ENCODE data around the gene METTL8.

METTL8 gene

GRCh38 chr2:171308280-171309054 is 125.3 kb downstream of the METTL8 start:
- DNase-seq: no peak

DNA sequence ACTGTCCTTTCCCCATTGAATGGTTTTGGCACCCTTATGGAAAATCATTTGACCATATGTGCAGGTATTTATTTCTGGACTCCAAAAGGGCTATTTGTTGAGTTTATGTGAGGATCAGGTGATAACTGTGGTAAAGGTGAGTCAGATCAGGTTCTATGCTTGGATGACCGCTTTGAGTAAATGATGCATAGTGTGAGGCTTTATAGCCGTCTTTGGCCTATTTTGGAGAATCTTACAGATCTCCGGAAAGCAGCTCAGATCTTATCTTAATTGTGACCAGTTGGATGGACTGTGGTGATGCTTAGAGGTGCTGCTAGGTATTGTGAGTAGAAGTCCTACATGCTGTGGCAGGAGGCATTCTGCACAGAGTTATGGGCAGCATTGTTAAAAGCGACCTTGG is 126.2 kb downstream of the METTL8 start:
- DNase-seq: no peak

GRCh38 chr2:171297956-171298355 is 135.8 kb downstream of the METTL8 start:
- no peak for DNase-seq

DNA sequence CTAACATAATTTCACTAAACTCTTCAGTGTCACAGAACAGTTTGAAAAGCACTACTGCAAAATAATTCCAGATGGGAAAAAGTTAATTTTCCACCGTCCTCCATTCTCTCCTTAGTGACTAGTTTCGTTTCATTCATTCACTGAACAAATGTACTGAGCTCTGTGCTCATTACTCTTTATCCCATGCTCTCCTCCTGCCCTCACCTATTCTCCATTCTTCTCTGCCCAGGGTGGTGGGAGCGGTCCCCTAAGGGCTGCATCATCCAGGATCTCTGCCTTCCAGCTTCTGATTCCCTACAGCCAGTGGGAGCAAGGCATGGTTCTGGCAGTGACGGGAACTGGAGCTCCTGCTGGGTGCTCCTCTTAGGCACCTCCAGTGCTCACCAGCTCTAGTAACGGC is 139.2 kb downstream of the METTL8 start:
- DNase-seq: no peak

- DNase-seq: no peak
These were observed 140.1 kb downstream of the METTL8 start for GRCh38 chr2:171293661-171294060.

GRCh38 chr2:171289991-171290390 is 143.8 kb downstream of the METTL8 start:
- no peak for DNase-seq

DNA sequence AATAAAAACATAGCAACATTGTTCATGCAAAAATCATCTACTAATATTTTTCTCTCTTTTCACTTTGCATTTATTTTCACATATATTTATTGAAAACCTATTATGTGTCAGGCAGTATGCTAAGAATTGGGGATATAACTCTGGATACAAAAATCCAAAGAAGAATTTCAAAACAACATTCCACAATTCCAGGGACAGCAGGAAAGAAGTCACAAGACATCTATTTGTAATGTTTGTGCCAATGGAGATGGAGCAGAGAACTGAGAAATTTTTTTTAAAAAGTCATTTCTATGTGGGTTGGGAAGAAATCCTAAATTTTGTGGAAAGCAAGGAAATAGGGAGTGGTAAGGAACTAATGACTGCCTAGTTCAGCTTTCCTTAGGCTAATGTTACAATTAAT is 144.5 kb downstream of the METTL8 start:
- DNase-seq: no peak

DNA sequence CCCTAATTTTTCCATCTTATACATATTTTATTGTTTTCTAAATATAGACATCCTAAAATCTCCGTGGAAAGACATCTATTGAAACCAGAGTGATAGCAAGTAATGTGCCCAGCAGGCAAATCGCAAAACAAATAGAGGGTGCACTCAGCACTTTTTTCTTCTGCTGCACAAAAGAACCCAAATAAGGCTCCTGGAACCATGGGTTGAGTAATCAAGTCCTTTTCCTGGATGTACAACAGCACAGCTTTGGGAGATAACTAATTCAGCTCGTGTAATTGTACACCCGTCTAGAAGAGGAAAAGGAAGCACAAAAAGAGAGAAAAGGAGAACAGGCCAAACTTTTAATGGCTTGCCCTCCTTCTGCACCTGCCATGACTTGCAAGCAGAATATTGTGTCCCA is 146.2 kb downstream of the METTL8 start:
- DNase-seq: no peak

DNA sequence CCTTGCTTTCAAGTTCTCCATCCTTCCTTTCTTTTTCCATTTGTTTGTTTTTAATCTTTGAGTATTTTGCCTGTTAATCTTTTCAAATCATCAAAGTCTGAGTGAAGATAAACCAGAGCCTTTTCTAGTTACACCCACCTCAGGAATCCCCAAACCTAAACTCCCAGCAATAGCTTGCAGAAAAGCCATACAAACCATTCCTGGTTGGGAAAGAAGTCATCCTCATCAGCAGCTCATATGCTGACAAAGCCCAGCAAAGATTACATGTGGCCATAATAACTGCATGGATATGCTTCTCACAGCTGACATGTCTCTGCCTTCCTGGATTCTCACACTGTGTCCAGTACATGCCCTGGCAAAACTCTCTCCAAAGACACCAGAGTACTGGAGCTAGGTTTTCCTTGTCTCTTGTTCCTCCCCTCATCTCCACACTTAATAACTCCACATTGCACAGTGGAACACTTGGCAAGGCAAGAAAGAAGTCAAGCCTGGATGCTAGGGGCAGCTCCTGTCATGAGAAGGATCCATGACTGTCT is 146.7 kb downstream of the METTL8 start:
- no peak for DNase-seq

DNA sequence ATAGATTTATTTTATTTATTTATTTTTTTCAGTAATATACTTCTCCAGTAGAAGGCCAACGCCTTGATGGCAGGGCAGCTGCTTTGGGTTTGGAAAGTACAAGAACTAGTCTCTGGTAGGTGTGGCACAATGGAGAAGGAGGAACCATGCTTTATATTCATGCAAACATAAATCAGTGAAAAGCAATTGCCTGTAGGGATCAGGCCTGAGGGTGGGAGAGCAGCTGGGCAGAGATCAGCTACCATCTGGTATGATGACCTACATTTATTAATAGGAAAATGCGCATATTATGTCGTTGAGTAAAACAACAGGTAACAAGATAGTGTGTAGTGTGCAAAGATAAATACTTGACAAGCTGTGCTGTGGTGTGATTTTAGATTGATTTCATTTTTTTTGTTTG is 152.7 kb downstream of the METTL8 start:
- no peak for DNase-seq

- no peak for DNase-seq
These were observed 153.6 kb downstream of the METTL8 start for GRCh38 chr2:171279983-171280790.

DNA sequence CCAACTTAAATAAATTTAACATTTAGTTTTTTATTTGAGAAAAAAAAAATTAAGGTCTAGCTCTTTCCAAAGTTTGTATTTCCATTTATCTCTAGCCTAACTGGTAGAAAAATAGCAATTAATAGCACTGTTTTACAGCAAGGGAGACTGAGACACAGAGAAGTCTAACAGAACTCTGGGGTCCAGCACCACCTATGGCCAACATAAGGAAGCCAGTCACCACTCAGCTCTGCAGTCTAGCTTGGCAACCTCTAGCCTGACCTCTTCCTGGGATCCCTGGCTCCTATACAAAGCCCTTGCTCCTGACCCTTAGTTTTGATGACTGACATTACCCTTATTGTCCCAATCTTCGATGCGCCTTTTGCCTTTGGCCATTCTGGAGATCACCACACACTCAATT is 159.0 kb downstream of the METTL8 start:
- no peak for DNase-seq

DNA sequence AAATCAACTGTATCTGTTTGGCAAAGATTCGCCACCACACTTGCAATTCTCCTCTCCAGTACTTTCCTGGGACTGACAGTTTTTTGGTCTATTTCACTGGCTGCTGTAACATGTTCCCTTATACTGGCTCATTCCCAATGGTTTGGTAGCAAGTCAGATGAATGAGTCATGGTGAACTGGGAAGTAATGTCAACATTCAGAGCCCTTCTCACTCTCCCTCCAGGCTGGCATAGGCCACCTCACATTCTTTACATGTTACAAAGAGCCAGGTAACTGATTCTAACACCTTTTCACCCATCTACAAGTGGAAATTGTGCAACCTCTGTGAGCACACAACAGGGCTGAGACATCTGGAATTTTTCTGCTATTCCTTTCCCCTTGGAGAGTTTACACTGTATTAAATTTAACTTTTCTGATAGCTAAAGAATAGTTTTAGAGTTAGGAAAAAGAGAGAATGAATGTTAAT is 161.8 kb downstream of the METTL8 start:
- DNase-seq: no peak

DNA sequence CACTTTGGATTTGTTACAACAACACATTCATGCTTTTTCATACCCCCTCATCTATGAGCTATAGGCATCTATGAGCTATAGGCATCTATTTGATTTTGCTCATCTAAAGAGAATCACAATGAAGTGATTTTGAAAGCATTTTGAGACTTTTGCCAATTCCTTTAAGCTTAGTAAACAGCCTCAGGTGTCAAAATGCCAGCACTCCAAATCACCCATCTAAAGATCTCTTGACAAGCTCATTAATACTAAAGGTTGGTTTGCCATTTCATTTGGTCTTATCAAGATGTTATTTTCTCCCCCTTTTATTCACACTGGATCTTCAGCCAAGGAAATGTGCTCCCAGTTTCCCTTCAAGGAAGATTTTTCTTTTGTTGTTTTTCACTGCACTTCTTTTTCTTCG is 162.4 kb downstream of the METTL8 start:
- DNase-seq: no peak

DNA sequence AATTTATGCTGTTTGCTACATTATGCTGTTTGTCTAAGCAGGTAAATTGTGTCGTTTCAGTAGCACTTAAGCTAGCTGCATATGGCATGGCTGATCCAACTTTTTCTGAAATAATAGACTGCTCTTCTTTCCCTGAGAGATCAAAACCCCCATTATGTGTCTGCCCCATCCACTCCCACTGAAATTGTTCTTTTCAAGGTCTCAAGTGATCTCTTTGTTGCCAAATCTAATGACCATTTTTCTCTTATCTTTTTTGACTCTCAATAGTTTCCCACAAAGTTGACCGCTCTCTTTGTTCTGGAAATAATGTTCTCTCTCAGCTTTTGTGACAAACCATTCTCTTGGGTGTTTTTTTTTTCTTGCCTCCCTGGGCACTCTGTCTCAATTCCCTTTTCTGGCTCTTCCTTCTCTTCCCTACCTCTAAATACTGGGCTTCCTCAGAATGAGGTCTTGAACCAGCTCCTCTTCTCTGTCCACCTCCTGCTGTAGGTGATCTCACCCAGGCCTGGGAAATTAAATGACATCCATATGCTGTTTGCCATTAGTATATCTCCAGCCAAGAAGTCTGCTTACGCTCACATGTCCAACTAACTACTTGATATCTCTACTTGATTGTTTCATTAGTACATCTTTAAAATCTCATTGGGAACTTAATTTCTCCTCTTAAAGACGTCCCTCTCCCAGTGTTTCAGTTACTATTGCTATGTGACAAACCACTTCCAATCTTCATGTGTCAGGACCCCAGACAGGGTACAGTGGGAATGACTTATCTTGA is 165.7 kb downstream of the METTL8 start:
- DNase-seq: no peak

All from activated CD8-positive, alpha-beta memory T cell treated with anti-CD3 and anti-CD28 coated beads, Interleukin-2, amount 50 U/mL, for 48 hours (primary cell).